Hindlimb muscle (tissue), 1 donor: ENCODE data around the gene FIBCD1. TPM values are rescaled to one million over a fixed set of nuclear protein-coding genes. Genes with fewer than 3 reads are reported as not detected.

ENCODE experiments used
- DNase-seq: peaks from one replicate; pipeline ENCODE4 v3.0.0-alpha.2; 2013
- polyA plus RNA-seq: library from polyadenylated mRNA; unstranded; fragments of 120-200 nt; gene quantifications from one replicate; pipeline ENCODE4 v1.2.1, GENCODE V29; 2013; ENCODE audit not compliant: insufficient read length

Gene FIBCD1
- polyA plus RNA-seq, 1 donor = not detected

DNA sequence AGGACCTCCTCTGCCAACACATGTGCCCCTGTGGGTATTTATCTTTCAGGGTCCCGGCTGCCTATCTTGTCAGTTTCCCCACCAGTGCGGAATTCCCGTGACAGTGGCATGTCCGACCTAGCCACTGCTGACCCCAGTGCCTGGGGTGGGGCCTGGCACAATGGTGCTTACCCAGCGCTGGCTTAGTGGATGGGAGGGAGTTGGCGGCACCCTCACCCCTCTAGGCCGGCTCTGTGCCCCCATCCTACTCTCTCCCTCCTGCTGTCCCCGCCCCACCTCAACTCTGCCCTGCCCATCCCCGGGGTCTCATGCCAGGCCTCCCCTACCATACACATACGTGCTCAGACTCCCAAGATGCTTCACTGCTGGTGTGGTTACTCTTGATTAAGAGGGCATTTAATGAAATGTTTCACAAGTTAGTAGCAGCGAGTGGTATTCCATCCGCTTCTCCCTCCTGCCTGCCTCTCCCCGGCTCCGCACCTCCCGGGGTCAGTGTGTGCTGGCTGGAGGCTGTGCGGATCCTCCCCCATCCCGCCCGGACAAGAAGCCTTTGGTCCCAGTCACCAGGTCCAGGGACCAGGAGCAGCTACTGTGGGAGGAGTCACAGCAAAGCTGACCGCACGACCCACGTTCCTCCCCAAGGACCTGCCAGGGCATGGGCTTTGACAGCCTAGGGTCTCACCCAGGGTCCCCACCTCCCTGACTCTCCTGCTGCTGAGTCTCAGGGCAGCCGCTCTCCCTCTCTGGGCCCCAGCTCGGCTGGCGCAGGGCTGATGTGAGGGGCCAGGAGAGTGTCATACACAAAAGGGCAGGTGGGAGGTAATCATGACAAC is 32.9 kb downstream of the FIBCD1 start:
- no peak for DNase-seq

DNA sequence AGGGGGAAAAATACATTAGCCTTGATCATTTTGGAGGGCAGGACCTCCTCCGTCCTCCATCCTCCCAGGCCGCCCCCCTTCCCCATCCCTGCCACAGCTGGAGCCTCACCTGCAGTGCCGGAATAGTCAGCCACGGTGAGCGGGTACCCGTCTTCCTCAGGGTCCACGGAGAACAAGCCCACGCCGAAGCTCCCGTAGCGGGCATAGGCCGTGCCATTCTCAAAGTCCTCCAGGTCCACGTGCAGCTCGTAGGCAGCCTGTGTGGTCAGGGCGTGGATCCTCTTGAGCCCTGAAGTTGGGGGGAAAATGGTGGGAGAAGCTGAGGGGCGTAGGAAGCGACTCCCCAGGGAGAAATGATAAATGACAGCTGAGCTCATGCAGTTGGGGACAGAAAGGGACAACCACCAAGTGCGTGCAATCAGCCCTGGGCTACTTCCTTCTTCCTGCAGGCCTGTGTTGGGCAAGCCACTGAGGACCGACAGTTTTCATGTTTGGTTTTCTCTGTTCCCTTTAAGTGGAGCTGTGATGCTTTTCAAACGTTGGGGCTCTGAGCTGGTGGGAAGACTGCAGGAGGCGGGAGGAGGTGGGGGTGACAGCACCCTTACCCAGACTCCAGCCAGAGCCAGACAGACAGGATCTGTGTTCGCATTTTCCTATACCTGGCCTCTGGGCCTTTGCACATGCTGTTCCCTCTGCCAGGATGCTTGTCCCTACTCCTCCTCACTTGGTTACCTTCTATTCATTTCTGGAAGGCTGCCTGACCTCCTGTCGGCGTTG is 33.7 kb downstream of the FIBCD1 start:
- DNase-seq = no peak

DNA sequence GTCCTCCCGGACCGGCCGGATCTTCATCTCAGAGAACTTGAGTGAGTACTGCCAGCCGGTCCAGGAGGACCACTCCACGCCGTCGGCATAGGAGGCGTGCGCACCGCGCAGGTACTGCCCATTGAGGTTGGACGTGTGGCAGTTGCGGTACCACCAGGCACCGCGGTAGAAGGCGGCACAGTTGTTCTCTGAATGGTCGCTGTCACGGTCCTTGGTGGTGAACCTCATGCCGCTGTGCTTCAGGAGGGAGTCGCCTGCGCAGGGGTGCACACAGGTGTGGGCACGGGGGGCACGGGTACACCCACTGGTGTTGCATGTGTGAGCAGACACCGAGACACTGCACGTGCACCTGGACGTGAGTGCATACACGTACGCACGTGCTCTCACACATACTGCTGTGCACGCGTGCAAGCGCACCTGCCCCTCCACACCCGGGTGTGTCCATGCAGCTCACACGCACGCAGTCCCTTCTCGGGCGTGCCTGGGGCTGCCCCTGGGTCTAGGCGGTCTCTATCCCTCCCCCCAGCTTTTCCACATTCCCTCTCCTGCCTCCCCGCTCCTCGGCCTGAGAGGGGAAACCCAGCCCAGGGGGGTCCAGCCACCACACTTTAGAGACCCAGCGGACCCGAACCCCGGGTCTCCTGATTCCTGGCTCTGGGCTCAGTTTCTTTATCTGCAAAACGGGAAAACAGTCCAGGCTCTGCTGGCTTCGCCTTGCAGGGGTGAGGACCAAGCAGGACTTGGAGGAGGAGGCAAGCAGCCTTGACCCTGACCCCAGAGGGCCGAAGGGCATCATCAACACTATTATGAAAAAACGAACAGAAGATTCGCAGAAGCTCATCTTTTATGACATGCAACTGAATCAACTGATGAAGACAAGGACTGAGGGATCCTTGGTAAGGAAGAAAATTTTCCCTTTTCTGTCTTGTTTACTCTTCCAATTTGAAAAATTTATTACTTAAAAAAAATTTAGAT is 34.7 kb downstream of the FIBCD1 start:
- no peak for DNase-seq

DNA sequence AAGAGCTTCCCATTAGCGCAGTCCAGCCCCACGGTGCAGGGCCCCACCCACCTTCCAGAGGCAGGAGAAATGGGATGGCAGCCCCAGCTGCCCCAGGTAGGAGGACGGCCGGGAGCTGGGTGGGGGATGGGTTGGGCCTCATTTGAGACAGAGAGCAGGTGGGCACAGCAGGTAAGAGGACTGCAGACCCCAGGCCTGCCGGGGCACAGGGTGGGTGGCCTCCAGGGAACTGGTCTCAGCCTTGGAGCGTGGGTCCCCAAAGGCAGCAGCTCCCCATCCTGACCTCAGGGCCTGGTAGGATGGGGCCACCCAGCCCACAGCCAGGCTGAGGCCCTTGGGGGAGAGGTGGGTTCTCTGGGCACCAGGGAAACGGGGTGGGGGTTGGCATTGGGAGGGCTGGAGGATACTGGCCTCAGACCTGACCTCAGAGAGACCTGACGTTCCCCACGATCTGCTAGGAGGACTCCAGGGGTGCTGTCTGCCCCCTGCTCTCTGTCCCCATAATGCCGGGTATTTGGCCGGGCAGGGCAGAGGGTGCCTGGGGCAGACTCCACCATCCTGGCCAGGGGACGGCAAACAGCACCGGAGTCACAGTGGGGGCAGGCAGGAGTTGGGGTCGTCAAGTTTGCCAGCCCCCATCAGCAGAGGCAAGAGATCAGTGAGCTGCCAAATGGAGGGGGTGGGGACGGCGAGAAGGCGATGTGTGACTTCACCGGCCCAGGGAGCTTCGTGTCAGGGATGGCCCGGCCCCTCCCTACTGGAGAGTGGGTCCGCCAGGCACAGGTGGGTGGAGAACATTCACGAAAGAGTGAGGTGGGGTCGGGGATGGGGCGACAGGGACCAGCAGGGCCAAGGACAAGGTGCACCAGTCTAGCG is 35.6 kb downstream of the FIBCD1 start:
- no peak for DNase-seq

DNA sequence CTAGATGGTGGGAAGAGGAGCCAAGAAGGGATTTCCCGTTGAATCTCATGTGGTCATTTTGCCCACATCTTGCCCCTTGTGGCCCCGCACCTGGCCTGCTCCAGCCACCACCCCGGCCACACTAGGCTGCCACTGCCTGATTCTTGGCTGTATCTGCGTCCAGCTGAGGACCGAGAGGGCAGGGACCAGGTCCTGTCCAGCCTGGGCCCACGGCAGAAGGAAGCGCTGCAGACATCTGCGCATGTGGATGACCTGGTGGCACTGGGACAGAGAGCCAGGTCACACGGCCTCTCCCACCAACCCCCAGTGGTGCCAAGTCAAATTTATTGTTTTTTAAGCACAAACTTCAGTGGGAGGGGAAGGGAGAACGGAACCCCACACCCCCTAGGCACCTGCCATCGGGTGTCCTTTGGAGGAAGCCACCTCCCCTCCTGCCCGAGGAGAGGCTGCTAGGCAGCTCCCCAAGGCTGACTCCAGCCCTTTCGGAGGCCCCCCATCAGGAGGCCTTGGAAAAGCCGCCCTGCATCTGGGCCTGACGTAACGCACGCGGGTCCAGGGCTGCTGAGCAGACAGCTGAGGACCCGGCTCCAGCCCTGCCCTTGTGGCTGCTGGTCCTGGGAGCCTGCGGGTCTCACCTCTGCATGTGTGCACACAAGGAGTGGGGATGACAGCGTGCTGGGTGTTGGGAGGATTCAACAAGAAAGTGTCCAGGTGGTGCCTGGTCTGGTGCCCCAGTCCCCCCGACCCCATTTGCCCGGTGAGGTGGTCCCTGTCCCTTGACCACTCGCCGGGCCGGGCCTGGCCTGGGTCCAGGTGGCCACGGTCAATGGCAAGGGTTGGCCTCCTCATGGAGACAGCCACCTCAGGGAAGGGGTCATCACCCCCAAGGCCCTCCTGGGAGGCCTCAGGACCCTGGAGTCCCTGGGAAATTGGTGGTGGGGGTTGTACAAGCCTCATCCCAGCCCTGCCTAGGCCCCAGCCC is 36.6 kb downstream of the FIBCD1 start:
- no peak for DNase-seq

DNA sequence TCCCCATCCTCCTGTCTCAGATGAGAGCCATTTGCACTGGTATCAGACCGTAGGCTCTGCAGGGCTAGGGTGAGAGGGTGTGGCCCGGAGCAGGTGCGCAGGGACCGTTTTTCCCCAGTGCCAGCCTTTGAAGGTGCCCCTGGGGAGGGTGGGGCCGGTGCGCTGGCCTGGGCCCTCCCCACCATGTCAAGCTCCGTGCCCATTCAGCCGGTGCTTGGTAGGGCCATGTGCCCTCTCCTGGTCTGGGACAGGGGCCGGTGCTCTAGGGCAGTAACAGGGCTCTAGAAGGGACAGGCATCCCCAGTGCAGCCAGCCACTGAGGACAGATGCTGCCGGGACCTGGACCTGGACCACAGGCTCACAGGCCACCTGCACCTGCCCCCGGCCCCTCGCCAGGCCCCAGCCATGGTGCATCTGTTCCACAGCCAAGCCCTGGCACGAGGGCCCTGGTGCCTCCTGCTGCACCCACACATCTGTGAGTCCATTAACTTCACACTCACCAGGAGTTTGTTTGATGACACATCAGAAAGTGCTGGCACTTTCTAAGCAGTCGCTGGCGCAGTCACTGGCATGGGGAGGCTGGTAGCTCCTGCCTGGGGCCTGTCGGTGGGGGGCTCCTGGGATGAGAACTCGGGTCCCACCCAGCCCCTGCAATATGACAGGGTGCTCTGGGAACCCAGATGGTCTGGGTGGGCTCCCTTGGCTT is 37.4 kb downstream of the FIBCD1 start:
- no peak for DNase-seq

DNA sequence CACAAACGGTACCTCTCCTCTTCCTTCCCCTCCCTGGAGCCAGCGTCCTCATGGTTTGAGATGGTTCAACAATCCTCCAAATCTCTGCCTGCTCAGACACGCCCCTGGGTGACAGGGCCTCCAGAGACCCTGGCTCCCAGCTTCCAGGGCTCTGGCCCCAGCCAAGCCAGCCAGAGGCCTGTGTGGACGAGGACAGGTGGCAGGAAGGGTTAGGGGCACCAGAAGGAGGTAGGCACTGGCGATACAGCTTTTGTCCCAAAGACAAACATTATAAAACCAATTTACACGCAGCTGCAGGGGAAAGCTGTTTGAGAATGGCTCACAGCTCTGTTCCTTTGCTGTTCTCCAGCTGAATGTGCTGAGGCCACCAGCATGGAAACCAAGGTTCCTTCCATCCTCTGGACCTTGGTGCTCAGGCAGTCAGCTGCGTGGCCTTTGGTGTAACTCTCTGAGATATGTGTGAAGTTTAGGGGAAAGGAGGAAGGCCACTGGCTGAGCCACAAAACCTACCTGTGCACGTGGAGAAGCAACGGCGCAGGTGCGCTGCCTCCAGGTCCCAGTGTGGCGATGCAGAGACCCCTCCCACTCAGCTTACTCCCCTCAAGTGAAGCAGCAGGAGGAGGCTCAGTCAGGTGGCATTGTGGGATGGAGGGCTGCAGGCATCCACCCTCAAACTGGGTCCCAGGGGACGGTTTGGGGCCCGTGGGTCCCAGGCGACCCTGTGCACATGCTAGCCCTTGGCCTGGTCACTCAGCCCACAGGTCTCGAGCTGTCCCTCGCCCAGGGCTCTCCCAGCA is 38.1 kb downstream of the FIBCD1 start:
- no peak for DNase-seq

DNA sequence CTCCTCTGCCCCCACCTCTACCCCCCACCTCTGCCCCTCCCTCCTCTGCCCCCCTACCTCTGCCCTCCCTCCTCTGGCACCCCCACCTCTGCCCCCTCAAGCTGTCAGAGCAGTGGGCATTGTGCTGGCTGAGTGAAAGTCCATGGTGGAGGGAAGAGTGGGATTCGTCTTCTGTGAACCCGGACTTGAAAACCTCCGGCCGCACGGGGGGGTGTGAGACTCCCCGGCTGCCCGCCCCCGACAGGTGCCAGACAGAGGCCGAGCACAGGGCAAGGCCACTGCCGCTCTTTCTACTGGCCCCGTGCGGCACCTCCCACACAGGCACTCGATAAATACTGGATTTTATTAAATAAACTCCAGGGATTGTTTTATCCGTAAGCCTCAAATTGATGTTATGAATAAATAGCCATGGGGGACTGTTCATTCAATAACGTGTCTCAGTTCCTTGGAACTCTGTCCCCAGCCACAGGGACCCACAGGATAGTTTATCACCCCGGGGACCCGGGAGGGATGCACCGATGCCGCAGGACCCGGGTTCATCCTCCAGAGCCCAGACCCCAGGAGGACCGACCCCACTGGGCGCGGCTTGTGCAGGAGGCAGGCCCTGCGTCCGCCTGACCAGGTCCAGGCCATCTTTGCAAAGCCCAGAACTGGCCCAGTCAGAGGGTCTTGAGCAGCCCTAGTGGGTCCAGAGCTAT is 39.8 kb downstream of the FIBCD1 start:
- no peak for DNase-seq

DNA sequence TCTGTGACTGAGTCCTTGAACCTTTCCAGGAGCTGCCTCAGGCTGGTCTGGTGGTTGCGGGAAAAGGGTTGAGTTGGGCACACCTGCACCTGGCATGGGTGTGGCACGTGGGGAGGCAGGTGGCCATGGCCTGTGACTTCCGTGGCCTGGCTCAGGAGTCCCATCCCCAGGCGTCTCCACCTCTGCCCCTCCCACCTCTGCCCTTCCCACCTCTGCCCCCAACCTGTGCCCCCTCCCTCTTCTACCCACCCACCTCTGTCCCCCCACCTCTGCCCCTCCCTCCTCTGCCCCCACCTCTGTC is 40.5 kb downstream of the FIBCD1 start:
- DNase-seq = no peak

DNA sequence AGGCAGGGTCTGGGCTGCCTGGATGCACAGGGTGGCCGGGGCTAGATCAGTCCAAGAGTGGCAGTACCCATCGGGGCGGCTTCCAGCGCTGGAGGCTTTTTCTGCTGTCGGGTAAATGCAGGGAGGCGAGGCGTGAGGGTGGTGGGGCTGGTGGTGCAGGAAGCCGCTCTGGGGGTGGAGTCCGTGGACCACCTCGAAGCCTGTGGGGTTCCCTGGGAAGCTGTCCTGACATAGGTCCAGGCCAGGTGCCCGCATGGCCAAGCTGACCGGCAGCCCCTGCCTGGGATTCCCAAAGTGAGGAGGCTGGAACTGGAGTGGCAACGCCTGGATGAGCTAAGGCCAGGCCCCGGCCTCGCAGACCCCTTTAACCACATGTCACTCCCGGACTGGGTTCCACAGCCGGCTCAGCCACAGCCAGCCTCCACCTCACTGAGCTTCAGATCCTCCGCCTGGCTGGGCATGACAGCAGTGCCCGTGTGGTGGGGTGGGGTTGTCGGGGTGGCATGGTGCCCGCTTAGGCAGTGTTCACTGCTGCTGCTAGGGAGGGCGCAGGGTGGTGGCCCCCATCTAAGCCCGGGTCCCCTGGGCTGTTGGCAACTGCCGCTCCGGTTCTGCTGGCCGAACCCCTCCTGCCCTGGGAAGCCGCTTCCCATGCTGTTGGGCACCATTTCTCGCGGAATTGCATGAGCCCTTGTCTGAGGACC is 41.0 kb downstream of the FIBCD1 start:
- no peak for DNase-seq

DNA sequence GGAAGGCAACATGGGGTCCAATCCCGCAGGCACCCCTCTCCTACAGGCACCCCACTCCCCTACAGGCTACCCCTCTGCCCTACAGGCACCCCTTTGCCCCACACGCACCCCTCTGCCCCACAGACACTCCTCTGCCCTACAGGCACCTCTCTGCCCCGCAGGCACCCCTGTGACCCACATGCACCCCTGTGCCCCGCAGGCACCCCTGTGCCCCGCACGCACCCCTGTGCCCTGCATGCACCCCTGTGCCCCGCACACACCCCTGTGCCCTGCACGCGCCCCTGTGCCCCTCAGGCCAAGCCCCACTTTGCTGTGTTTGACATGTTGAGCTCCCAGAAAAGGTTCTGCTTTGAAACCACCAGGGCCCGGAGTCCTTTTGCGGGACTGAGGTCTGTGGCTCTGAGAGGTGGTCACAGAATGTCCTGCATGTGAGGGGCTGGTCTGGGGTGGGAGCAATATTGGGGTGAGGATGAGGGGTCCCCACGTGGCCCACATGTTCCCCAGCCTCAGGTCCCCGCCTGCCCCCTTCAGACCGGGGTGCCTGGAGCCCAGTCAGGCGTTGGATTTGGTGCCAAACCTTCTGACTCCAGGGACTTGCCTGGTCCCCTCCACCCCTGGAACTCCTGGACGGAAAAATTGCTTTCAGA is 41.8 kb downstream of the FIBCD1 start:
- no peak for DNase-seq

DNA sequence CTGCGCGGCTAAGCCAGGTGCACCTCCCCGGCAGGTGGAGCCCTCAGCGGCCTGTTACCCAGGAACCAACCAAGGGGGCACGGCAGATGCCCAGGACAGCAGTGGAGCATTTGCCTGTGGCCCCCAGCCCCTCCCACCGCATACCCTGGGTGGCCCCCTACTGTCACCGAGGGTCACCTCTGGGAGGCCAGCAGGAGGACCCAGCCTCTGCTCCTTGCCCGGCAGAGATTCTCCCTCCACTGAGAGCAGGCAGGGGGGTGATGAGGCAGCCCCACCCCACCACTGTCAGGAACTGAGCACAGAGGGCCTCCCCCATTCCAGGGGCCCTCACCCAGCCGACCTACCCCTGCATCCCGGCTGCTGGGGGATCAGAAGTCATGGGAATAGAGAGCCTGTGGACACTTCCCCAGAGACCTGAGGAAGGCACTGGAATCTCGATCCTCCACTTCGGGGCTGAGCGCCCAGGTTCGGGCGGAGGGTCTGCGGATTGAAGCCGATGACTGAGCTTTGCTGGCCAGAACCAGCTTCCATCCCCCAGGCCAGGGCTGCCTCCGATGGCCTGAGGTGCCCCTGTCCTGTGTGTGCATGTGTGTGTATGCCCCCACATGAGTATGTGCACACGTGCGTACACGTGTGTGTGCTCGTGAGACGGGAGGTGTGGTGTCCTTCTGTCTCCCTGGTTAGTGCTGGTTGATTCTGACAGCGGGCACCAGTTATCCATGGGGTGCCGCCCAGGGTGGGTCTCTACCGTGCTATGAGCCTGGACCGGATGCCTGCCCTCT is 42.6 kb downstream of the FIBCD1 start, which contains the start of gene QRFP:
QRFP (minus strand) TSS at position 580 of the 782 bp plus-strand sequence. CDS start 2,974 bp downstream, outside the sequence.
- no peak for DNase-seq

DNA sequence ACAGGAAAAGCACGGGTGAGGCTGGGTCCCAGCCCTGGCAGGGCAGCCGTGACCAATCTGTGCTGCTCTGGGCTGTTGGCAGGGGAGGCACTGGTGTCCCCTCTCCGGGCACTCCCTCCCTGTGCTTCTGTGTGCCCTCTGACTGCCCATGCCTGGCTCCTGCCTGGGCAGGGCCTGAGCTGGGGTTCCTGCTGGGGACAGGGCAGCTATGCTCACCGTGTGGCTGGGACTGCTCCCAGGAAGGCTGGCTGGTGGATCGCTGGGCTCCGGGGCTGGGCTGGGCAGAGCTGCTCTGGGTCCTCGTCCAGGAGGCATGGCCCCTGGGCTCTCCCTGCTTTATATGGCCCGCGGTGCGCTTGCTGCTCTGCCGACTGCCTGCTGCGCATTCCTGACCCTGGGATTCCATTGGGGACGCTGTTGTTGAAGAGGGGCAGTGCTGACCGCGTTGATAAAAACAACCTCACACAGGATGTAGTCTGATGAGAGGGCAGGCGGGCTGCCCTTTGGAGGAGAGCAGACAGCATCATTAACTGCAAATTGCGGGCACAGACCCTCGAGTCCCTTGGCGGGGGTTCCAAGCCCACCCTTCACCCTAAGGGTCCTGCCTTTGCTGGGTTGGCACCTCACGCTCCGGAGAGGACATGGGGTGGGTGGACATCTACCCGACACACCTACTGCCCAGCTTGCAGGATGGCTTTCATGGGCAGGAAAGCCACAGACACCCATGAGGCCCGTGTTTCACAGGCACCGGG is 43.4 kb downstream of the FIBCD1 start:
- no peak for DNase-seq

DNA sequence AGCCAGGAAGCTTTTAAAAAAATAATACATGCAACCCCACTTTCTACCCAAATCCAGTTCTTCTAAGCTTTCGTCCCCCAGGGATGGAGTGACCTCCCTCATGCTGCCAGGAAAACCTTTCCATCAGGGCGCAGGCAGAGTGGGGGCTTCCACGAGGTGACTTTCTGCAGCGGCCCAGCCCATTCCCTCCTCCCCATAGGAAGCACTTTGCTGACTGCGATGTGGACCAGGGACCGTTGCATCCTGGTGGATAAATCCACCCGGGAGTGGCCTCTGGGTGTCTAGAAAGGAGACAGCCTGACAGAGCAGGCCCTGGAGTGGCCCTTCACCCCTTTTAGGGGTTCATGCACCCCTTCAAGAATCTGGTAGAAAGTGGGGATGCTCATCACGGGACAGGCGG is 44.0 kb downstream of the FIBCD1 start:
- no peak for DNase-seq

DNA sequence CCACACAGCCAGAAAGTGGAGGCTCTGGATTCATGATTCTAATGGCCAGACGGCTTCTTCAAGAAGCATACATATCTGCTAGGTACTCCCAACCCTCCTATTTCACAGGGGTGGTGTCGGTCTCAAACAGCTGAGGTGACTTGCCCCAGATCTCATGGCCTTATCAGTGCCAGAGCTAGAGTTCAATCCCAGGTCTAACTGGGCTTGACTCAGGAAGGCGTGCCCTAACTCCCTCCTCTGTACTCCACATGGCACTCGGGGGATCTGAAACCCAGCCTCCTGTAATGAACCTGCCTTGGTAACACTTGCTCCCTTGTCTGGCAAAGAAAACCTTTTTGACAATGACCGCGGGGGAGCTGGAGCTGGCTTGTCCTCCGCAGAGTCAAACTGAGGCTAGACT is 44.5 kb downstream of the FIBCD1 start:
- no peak for DNase-seq
